Astrocyte of the cerebellum (primary cell): ENCODE data around the gene FLOT1.
"Not testable (repeated sequence)": the region's sequence is repeated elsewhere in the genome, so short reads cannot be mapped to it uniquely, and the experiment has no call there.

Experiments used
- DNase-seq: peaks from one replicate; pipeline ENCODE4 v3.0.0-alpha.2; 2011; ENCODE audit warnings: low read depth
- H3K4me3 ChIP-seq: 2 replicates; pipeline ENCODE4 v1.5.1; 2011; ENCODE audit warnings: mild to moderate bottlenecking, low read depth, low read length, moderate library complexity
- in situ Hi-C: cut with HindIII; loops from 2 replicates; pipeline ENCODE4 v1.10.0; 2017; ENCODE audit warnings: low sequenced_read_pairs
- TF ChIP-seq, protein P1 (sequence below): IDR thresholded peaks from 2 replicates; pipeline ENCODE4 v1.5.1; 2012; ENCODE audit warnings: low read length, low read depth, moderate library complexity, mild to moderate bottlenecking; ENCODE audit errors: missing control alignments

Gene FLOT1

DNA sequence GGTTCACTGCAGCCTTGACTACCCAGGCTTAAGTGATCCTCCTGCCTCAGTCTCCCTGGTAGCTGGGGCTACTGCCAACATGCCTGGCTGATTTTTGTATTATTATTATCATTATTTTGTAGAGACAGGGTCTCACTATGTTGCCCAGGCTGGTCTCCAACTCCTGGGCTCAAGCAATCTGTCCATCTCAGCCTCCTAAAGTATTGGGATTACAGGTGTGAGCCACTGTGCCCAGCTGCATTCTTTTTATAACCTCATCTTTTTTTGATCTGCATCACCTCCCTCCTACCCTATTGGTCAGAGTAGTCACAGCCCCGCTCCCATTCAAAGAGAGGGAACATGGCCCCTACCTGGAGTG is 25.4 kb upstream of the FLOT1 start:
- in situ Hi-C loops, result no loop called here
- no peak for DNase-seq
- H3K4me3 ChIP-seq, result no peak overlapping the region
- TF ChIP-seq, protein P1, sequence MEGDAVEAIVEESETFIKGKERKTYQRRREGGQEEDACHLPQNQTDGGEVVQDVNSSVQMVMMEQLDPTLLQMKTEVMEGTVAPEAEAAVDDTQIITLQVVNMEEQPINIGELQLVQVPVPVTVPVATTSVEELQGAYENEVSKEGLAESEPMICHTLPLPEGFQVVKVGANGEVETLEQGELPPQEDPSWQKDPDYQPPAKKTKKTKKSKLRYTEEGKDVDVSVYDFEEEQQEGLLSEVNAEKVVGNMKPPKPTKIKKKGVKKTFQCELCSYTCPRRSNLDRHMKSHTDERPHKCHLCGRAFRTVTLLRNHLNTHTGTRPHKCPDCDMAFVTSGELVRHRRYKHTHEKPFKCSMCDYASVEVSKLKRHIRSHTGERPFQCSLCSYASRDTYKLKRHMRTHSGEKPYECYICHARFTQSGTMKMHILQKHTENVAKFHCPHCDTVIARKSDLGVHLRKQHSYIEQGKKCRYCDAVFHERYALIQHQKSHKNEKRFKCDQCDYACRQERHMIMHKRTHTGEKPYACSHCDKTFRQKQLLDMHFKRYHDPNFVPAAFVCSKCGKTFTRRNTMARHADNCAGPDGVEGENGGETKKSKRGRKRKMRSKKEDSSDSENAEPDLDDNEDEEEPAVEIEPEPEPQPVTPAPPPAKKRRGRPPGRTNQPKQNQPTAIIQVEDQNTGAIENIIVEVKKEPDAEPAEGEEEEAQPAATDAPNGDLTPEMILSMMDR, result no peak

DNA sequence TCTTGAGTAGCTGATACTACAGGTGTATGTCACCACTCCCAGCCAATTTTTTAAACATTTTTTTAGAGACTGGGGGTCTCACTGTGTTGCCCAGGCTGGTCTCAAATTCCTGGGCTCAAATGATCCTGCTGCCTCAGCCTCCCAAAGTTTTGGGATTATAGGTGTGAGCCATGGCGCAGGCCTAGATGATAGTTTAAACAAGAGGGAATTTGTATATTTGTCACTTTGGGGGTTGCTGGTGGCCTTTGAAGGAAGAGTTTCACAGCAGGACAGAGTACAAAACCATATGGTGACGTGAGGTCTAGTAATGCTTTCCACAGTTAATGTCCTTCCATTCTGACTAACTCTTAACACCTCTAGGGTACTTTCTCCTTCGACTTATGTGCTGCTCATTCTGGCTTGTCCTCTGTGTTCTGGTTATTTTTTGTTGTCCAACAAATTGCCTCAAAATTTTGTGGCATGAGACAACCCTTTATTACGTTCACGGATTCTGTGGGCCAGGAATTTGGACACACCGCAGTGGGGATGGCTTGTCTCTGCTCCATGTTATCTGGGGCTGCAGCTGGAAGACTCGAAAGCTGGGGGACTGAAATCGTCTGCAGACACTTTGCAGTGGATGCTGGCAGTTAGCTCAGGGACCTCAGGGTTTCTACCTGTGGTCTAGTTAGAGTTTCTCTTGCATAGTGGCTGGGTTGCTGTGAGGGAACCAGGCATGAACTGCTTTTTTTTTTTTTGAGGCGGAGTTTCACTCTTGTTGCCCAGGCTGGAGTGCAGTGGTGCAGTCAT is 24.9 kb upstream of the FLOT1 start:
- TF ChIP-seq, protein P1, result no peak
- in situ Hi-C loops, result no loop called here
- H3K4me3 ChIP-seq, result no peak overlapping the region
- DNase-seq, result no peak

DNA sequence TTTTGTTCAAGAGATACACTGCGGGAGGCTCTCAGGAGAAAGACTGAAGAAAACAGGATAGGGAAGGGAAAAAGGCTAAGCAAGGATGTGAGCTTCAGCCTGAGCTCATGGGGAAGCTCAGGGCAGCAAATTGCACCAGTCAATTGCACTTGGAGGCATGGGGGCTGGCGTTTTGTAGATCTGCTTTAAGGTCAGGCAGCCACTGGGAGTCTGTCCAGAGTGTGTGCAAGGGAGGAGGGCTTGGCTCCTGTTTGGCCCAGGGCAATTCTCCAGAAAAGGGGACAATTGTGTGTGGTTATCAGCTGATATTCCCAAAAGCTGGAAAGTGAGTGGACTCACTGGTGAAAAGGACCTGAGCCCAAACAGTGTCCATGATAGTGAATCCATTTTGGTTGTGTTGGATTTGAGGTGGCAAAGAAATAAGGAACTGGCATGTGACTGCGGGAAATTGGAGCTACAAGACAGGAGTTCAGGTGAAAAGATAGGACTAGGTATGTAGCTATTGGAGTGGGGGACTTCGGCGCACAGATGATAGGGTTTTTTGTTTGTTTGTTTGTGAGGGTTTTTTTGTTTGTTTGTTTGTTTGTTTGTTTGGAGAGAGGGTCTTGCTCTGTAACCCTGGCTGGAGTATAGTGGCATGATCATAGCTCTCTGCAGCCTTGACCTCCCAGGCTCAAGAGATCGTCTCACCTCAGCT is 24.1 kb upstream of the FLOT1 start:
- no peak for DNase-seq
- TF ChIP-seq, protein P1, result no peak
- no peak overlapping the region for H3K4me3 ChIP-seq
- in situ Hi-C loops, result no loop called here

DNA sequence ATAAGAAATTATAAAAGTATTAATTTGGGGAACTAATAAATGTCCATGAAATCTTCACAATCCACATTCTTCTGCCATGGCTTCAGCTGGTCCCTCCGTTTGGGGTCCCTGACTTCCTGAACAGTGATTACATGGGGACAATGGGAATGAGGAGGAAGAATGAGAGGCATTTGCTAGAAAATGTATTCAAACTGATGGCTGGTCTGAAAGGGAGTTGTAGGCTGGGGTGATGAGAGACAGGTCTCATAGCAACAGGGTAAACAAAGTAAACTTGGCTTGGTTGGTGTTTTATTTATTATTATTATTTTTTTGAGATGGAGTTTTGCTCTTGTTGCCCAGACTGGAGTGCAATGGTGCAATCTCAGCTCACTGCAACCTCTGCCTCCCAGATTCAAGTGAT is 23.0 kb upstream of the FLOT1 start:
- in situ Hi-C loops, H3K4me3 ChIP-seq, DNase-seq: not testable (repeated sequence)

DNA sequence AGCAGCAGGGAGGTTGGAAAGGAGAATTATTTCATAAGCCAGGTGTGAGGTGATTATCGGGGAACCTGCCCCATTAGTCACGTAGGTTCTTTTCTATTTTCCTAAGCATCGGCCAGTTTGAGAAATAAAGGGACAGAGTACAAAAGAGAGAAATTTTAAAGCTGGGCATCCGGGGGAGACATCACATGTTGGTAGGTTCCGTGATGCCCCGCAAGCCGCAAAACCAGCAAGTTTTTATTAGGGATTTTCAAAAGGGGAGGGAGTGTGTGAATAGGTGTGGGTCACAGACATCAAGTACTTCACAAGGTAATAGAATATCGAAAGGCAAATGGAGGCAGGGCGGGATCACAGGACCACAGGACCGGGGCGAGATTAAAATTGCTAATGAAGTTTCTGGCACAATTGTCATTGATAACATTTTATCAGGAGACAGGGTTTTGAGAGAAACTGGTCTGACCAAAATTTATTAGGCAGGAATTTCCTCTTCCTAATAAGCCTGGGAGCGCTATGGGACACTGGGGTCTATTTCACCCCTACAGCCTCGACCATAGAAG is 22.1 kb upstream of the FLOT1 start:
- DNase-seq, in situ Hi-C loops, H3K4me3 ChIP-seq: not testable (repeated sequence)

DNA sequence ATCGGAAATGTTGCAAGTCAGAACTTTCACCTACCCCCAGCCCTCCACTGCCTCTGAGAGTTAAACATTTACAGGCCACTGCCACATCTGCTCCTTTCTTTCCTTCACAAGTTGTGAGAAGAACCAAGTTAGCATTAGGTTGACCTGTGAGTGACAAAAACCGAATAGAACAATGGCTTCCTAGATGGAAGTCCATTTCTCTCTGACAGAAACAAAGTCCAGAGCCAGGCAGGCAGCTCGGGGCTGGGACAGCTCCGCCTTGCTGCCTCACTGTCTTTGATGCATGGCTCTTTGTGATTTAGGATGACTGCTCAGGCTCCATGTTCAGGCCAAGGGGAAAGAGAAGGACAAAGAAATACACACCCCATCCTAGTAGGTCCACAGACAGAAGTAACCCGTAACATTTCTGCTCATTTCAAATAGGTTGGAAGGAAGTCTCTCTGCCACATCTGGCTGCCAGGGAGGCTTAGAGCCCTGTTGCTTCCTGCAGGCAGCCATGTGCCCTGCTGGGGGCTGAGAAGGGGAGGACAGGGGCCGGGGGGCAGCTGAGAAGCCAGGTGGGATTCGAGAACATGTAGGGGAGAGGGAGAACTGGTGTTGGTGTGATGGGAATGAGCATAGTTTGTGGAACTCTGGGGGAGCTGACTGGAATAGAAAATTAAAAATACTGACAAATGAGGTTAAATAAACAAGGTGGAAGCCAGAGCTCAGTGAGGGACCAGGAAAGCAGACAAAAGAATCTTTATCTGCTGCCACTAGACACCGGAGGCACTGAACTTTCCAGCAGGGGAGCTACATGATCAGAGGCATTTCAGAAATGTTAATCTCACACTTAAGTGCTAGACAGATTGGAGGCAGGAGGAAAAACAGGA is 21.4 kb upstream of the FLOT1 start:
- in situ Hi-C loops, result no loop called here
- no peak overlapping the region for H3K4me3 ChIP-seq
- TF ChIP-seq, protein P1, result no peak
- DNase-seq, result peak; percentile 73

DNA sequence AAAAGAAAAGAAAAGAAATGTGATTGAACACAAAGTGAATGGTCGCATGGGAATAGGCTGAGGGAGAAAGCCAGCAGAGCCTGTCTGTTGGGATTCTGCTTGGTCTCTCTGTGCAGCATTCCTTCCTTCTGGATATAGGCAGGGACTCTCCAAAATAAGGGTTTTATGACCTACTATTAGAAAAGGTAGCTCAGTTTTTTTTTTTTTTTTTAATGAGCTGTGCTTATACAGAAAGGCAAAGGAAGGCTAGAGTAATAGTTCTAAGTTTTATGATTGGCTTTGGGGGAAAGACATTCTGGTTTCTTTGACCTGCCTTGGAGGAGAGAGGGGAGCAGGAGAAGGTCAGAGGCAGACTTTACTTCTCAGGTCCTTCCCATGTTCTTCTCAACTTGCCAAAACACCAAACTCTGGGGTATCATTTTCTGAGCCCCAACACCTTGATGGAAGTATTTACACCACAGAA is 20.7 kb upstream of the FLOT1 start:
- no peak overlapping the region for H3K4me3 ChIP-seq
- in situ Hi-C loops, result no loop called here
- no peak for DNase-seq
- TF ChIP-seq, protein P1, result no peak
